Mammary epithelial cell (primary cell): ENCODE data around the gene TC2N.

Experiments
- CTCF ChIP-seq, 2 donors: IDR thresholded peaks in 1 of 2; conservative IDR thresholded peaks in 1 of 2; 2 replicates each; pipeline ENCODE4 v1.5.1; 2011 to 2012; ENCODE audit warnings: inconsistent platforms in 2 of 2, low read length in 2 of 2, mild to moderate bottlenecking in 2 of 2, control low read depth in 1 of 2, low read depth in 1 of 2; ENCODE audit not compliant: insufficient read depth in 1 of 2; ENCODE audit errors: extremely low read depth in 1 of 2
- EZH2 ChIP-seq: IDR thresholded peaks from 2 replicates; pipeline ENCODE4 v1.6.1; 2012; ENCODE audit warnings: low read length, inconsistent platforms, borderline replicate concordance

DNA sequence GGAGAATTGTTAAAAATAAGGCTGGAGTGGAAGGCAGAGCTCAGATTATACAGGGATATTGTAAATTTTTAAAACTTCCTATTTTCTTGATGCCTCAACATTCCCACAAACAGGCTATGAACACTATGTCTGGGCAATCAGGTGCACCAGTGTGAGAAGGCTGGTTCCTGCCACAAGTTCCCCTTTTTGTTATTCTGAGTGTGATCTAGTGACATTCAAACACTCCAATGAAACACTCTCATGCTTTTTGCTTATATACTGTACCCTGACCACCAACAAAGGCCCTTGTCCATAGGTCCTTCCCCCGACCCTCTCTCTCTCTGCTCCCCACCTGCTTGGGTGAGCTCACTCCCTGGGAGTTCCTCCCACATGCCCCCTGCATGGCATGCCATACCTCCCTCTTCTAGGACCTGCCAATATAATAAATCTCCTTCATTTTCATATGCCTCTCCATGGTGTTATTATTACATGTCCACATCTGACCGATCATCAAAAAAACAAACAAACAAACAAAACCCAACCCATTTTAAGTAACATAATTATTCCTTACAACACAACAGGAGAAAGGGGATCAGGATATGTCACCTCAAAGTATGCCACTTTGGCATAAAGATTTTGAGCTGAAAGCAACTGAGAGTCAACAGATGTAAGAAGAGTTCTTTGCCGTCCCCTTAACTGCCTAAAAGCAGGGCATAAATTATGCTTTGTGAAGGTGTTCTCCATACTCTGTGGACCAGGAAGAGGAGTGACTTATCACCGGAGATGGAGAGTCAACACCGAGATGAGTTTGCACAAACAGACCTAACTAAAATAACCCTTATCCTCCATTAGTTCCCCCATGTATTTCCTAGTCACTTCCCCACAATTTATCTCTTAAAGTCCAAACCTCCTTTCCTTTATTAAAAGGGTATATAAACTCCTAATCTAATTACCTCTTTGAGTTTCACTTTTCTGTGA is 92.9 kb downstream of the TC2N start:
- no peak for TF ChIP-seq CTCF (conservative IDR thresholded peaks at IDR 0.05 in 1 of 2, IDR thresholded peaks at IDR 0.05 in 1 of 2; ENCODE audit: extremely low read depth in 1 of 2, insufficient read depth in 1 of 2, low read depth in 1 of 2, low read length in 2 of 2)
- no peak for TF ChIP-seq EZH2
